Measurements from ENCODE around the gene GAL3ST3.

GAL3ST3 gene

GRCh38 chr11:66069715-66070603 lies 21.0 kb upstream of the GAL3ST3 start, which contains the start of gene PACS1:
Gene PACS1 (plus strand): TSS chr11:66070272. CDS start chr11:66070487, 215 bp downstream.
- DNase-seq (ENCODE audit: low read depth), result peak; percentile 76

- DNase-seq (ENCODE audit: low read depth), result peak; percentile 32
These were observed 20.2 kb upstream of the GAL3ST3 start for GRCh38 chr11:66068923-66069714.

- peak; percentile 57 for DNase-seq (ENCODE audit: low read depth)
These were observed 19.3 kb upstream of the GAL3ST3 start for GRCh38 chr11:66068154-66068821.

GRCh38 chr11:66067640-66068039 lies 18.7 kb upstream of the GAL3ST3 start:
- DNase-seq (ENCODE audit: low read depth), result no peak

- no peak for DNase-seq (ENCODE audit: low read depth)
These were observed 17.8 kb upstream of the GAL3ST3 start for GRCh38 chr11:66066751-66067150.

GRCh38 chr11:66064571-66064970 lies 15.6 kb upstream of the GAL3ST3 start:
- no peak for DNase-seq (ENCODE audit: low read depth)

GRCh38 chr11:66063900-66064299 lies 14.9 kb upstream of the GAL3ST3 start:
- DNase-seq (ENCODE audit: low read depth), result no peak

- no peak for DNase-seq (ENCODE audit: low read depth)
These were observed 13.4 kb upstream of the GAL3ST3 start for GRCh38 chr11:66062408-66062807.

- DNase-seq (ENCODE audit: low read depth), result no peak
These were observed 12.3 kb upstream of the GAL3ST3 start for GRCh38 chr11:66061268-66061667.

GRCh38 chr11:66059966-66060680 lies 11.2 kb upstream of the GAL3ST3 start:
- DNase-seq (ENCODE audit: low read depth), result no peak

- no peak for DNase-seq (ENCODE audit: low read depth)
These were observed 7.5 kb upstream of the GAL3ST3 start for GRCh38 chr11:66056501-66056900.

- no peak for DNase-seq (ENCODE audit: low read depth)
These were observed 6.1 kb upstream of the GAL3ST3 start for GRCh38 chr11:66055021-66055420.

GRCh38 chr11:66052664-66052982 lies 3.7 kb upstream of the GAL3ST3 start:
- no peak for DNase-seq (ENCODE audit: low read depth)

GRCh38 chr11:66051766-66052663 lies 3.1 kb upstream of the GAL3ST3 start, which contains the start of gene SF3B2:
Gene SF3B2 (plus strand): TSS chr11:66052364. CDS start chr11:66052385, 21 bp downstream.
- peak; percentile 99 for DNase-seq (ENCODE audit: low read depth)

GRCh38 chr11:66051371-66051765 lies 2.4 kb upstream of the GAL3ST3 start:
- DNase-seq (ENCODE audit: low read depth), result no peak

- no peak for DNase-seq (ENCODE audit: low read depth)
These were observed 1.7 kb upstream of the GAL3ST3 start for GRCh38 chr11:66050581-66051231.

GRCh38 chr11:66047541-66048365 lies 1.2 kb downstream of the GAL3ST3 start:
- DNase-seq (ENCODE audit: low read depth), result no peak

- DNase-seq (ENCODE audit: low read depth), result no peak
These were observed 2.1 kb downstream of the GAL3ST3 start for GRCh38 chr11:66046901-66047300.

GRCh38 chr11:66045177-66045639 lies 3.8 kb downstream of the GAL3ST3 start:
- DNase-seq (ENCODE audit: low read depth), result peak; percentile 78
